HG03064 (cell line): ENCODE data around the gene PARP4.
"Not testable (repeated sequence)": the region's sequence is repeated elsewhere in the genome, so short reads cannot be mapped to it uniquely, and the experiment has no call there.

Experiments used
- ATAC-seq: cut with Tn5 transposase; IDR thresholded peaks from one replicate; pipeline ENCODE4 v1.9.1; 2021; ENCODE audit warnings: low read depth; ENCODE audit not compliant: unreplicated experiment

Gene PARP4

GRCh38 chr13:24454056-24454455 lies 58.5 kb downstream of the PARP4 start:
- no peak for ATAC-seq

DNA sequence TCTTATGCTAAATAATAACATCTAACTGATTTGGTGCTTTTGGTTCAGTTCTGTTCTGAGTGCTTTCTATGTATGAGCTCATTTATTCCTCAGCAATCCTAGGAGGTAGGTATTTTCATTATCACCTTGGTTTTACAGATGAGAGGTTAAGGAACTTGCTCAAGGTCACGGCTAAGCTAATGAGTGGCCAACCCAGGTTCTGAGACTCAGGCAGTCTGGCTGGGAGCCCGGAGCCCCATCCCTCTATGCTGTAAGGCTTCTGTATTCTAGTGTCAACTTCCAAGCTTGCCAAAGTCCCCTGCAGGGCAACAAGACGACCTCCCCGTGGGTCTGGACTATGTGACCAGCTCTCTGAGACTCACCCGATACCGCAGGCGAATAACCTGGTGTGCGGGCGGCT lies 60.5 kb downstream of the PARP4 start:
- ATAC-seq, result no peak

GRCh38 chr13:24450530-24450929 lies 62.0 kb downstream of the PARP4 start:
- ATAC-seq, result no peak

GRCh38 chr13:24444851-24445250 lies 67.7 kb downstream of the PARP4 start:
- ATAC-seq, result not testable (repeated sequence)

DNA sequence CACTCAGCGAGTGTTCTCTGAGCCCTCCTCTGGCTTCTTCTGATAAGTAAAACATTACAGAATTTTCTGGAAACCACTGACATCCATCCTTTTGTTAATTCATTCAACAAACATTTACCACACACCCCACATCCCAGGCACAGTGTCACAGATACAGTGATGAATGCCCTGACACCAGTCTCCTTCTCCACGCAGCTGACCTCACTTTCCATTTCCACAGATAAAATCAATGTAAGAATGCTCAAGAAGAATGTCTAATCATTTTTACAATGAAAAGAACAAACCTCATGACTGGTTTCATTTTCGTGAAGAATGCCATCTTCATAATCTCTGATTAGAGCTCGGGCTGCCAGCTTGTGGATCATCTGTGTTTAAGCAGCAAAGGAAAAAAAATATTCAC lies 69.2 kb downstream of the PARP4 start:
- ATAC-seq, result no peak

GRCh38 chr13:24426045-24426444 lies 86.5 kb downstream of the PARP4 start:
- not testable (repeated sequence) for ATAC-seq

GRCh38 chr13:24419668-24420067 lies 92.9 kb downstream of the PARP4 start:
- not testable (repeated sequence) for ATAC-seq

GRCh38 chr13:24407844-24408243 lies 104.7 kb downstream of the PARP4 start:
- ATAC-seq, result no peak

- ATAC-seq, result no peak
Measured at GRCh38 chr13:24406524-24406923, 106.1 kb downstream of the PARP4 start.

DNA sequence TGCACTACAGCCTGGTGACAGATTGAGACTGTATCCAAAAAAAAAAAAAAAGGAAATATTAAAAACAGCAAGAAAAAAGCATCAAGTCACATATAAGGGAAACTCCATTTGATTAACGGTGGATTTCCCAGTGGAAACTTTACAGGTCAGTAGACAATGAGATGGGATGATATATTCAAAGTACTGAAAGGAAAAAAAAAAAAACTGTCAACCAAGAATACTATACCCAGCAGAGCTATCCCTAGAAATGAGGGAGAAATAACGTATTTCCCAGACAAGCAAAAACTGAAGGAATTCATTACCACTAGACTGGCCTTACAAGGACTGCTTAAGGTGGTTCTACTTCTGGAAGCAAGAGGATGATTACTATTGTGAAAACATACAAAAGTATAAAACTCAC lies 115.8 kb downstream of the PARP4 start:
- no peak for ATAC-seq

DNA sequence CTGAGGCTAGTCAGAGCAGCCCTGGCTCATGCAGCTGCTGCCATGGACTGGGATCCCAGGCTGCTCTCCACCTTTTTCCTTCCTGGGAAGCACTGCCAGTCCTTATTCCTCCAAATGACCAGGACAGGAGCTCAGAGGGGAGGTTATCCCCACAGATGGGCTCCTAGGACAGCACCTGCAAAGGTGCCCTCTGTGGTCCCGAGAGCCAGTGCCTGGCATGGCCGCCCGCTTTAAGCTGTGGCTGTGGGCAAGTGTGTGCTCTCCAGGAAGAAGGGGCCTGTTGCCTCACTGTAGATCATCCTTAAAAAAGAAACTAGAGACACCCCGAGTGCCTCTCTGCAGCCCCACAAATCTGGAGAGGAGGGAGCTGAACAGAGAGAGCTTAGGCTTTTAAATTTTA lies 119.6 kb downstream of the PARP4 start:
- no peak for ATAC-seq

- not testable (repeated sequence) for ATAC-seq
Measured at GRCh38 chr13:24391771-24392683, 120.6 kb downstream of the PARP4 start.

DNA sequence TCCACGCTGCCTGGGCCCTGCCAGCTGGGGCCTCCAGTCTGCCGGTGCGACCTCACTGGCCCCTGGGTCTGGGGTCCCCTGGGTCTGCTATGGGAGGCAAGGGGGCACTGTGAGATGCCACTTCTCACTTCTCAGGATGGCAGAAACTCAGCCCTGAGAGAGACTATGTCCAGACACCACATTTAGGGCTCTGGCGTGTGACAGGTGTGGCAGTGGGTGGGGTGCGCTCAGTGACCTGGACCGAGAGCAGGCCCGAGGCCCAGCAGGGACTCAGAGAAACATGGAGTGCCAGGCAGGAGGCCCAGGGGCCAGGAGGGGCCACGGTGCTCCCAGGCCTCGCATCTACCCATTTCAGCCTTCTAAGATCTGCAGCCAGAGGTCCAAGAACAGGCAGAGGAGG lies 121.8 kb downstream of the PARP4 start:
- ATAC-seq, result not testable (repeated sequence)

DNA sequence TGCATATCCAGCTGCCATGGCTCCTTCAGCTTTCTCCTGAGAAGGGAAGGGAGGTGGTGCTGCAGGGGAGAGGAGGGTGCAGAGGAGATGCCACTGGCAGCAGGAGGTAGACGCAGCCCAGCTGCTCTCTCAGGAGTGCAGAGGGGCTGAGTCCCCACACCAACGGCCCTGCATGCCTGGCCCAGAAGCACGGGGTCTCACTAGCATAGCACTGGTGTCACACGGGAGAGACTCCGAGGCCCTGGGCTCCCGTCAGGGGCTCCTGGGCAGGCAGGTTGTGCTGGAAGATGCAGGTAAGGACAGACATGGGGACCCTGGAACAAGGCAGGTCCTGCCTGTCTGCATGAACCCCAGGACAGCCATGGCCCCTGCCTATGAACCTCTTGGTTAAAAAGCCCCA lies 123.1 kb downstream of the PARP4 start:
- no peak for ATAC-seq

DNA sequence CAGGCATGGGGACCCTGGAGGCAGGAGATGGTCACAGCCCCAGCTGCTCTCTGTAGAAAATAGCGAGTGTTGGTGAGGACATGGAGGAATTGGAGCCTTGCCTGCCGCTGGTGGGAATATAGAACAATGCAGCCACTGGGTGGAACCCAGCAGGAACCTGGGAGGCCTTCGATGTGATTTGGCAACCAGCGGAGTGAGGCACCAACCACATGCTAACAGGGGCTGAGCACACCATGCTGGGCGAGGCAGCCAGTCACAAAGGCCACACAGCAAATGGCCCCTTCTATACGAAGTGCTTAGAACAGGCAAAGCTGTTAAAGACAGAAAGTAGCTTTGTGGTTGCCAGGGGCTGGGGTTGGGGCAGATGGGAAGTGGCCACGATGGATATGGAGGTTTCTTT lies 123.8 kb downstream of the PARP4 start:
- not testable (repeated sequence) for ATAC-seq

- ATAC-seq, result no peak
Measured at GRCh38 chr13:24386816-24387708, 125.5 kb downstream of the PARP4 start.

GRCh38 chr13:24385902-24386301 lies 126.7 kb downstream of the PARP4 start:
- ATAC-seq, result no peak

GRCh38 chr13:24384946-24385345 lies 127.6 kb downstream of the PARP4 start:
- ATAC-seq, result not testable (repeated sequence)

DNA sequence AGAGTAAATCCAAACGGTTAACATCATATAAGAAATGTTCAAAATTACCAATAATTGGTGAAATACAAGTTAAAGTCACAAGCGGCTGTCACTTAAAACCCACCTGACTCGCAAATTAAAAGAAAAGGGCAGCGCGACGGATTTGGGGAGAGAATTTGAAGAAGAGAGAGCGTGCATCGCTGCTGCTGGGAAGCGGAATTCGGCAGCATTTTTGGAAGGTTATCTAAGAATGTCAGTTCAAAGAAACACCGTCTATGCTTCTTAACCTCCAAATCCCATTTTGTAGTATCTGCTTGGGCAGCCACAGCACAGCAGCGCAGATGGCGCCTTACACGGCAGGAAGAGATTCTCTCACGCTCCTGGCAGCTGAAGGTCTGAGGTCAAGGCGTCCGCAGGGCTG lies 128.5 kb downstream of the PARP4 start:
- not testable (repeated sequence) for ATAC-seq

GRCh38 chr13:24381541-24382265 lies 130.9 kb downstream of the PARP4 start:
- no peak for ATAC-seq

GRCh38 chr13:24380881-24381280 lies 131.7 kb downstream of the PARP4 start:
- not testable (repeated sequence) for ATAC-seq
